HepG2 (cell line): Measurements from ENCODE around the gene ATP11A. TPM values are rescaled to one million over a fixed set of nuclear protein-coding genes. Genes with fewer than 3 reads are reported as not detected.
A peak's percentile ranks its signal among the peaks of the same experiment; 100 is the strongest.

ENCODE experiments used
- ATAC-seq: fragments of 200-7000 bp; cut with Tn5 transposase; 3 replicates; pipeline ENCODE4 v1.9.1; 2020; ENCODE audit warnings: mild to moderate bottlenecking, moderate library complexity
- BruUV-seq: library from RNA; stranded (reverse); fragments of 400-500 nt; replicated peaks from 2 replicates; lab custom pipeline; 2021; lab: Mats Ljungman, UMichigan
- CTCF ChIA-PET: fragments of 300-600 bp; formaldehyde crosslinking; extraction: SDS; loops from one replicate; lab custom pipeline; 2021; ENCODE audit warnings: low total read pairs, inconsistent platforms, low intra/inter-chr PET ratio; lab: Yijun Ruan, JAX
- POLR2A ChIA-PET: fragments of 350-600 bp; sonication (Branson Sonifier 250); formaldehyde crosslinking; loops from one replicate; lab custom pipeline; 2020; ENCODE audit warnings: antibody characterized with exemption, inconsistent platforms; lab: Yijun Ruan, JAX
- DNase-seq: peaks from one replicate; pipeline ENCODE4 v3.0.0-alpha.2; 2015; ENCODE audit warnings: low spot score
- FAIRE-seq: peaks from 3 replicates; lab custom pipeline; 2011; peaks lifted over from hg19 to GRCh38; lab: Jason Lieb, UNC
- H2AFZ ChIP-seq: one replicate; pipeline ENCODE4 v1.6.1; 2011; ENCODE audit warnings: low read length, inconsistent platforms
- H3K27ac ChIP-seq: fragments of 300-600 bp; 3 replicates; pipeline ENCODE4 v1.8.0; 2011; ENCODE audit warnings: mixed run types, mild to moderate bottlenecking, mixed read lengths, low read length, inconsistent platforms; ENCODE audit not compliant: insufficient read depth; ENCODE audit errors: extremely low read length
- H3K27me3 ChIP-seq, 2 experiments: fragments of 200-600 bp in 1 of 2; 2 replicates in 1 of 2; 3 replicates in 1 of 2; pipeline versions ENCODE4 v1.6.0 to v1.8.0; 2011; ENCODE audit warnings: low read length in 2 of 2, mild to moderate bottlenecking in 2 of 2, moderate library complexity in 2 of 2, inconsistent platforms in 1 of 2; ENCODE audit not compliant: insufficient read depth in 2 of 2, control insufficient read depth in 1 of 2
- H3K36me3 ChIP-seq, 2 experiments: fragments of 200-600 bp in 1 of 2; replicated peaks in 1 of 2; 2 replicates in 1 of 2; 3 replicates in 1 of 2; pipeline versions ENCODE4 v1.5.1 to v1.8.0; 2011; ENCODE audit warnings: low read length in 2 of 2, inconsistent platforms in 1 of 2; ENCODE audit not compliant: insufficient read depth in 2 of 2, control insufficient read depth in 1 of 2
- H3K4me1 ChIP-seq: 2 replicates; pipeline ENCODE4 v1.5.1; 2012; ENCODE audit warnings: low read length, inconsistent platforms; ENCODE audit not compliant: insufficient read depth
- H3K4me2 ChIP-seq: 2 replicates; pipeline ENCODE4 v1.6.0; 2011; ENCODE audit warnings: low read depth, low read length, inconsistent platforms
- H3K4me3 ChIP-seq, 3 experiments: fragments of 200-600 bp in 1 of 3; sonication (generic), shearing (Covaris generic) in 1 of 3; replicated peaks in 1 of 3; 2 replicates each; pipeline ENCODE4 v1.5.1; 2011 to 2016; ENCODE audit warnings: low read length in 3 of 3, inconsistent platforms in 2 of 3, low read depth in 2 of 3, mild to moderate bottlenecking in 2 of 3, control low read depth in 1 of 3, mixed read lengths in 1 of 3; ENCODE audit not compliant: insufficient read depth in 1 of 3
- H3K79me2 ChIP-seq: one replicate; pipeline ENCODE4 v1.6.1; 2011; ENCODE audit warnings: low read length, inconsistent platforms; ENCODE audit not compliant: insufficient read depth
- H3K9ac ChIP-seq: 2 replicates; pipeline ENCODE4 v1.6.0; 2011; ENCODE audit warnings: mild to moderate bottlenecking, low read depth, low read length, inconsistent platforms; ENCODE audit not compliant: insufficient read depth
- H3K9me3 ChIP-seq: 2 replicates; pipeline ENCODE4 v1.5.1; 2012; ENCODE audit warnings: mild to moderate bottlenecking, low read length
- H4K20me1 ChIP-seq: 2 replicates; pipeline ENCODE4 v1.6.0; 2011; ENCODE audit warnings: inconsistent platforms, mild to moderate bottlenecking, low read length, moderate library complexity; ENCODE audit not compliant: insufficient read depth
- PHF20 ChIP-seq: sonication (generic); formaldehyde crosslinking; IDR thresholded peaks from 2 replicates; pipeline ENCODE4 v1.5.0; 2020; ENCODE audit warnings: mild to moderate bottlenecking, missing genetic modification reagents
- ZBTB33 ChIP-seq: sonication (generic); formaldehyde crosslinking; IDR thresholded peaks from 2 replicates; pipeline ENCODE4 v1.4.0; 2020; ENCODE audit warnings: missing genetic modification reagents
- ZNF704 ChIP-seq: sonication (generic); formaldehyde crosslinking; IDR thresholded peaks from 2 replicates; pipeline ENCODE4 v1.8.1; 2023; ENCODE audit warnings: mild to moderate bottlenecking, inconsistent platforms, moderate library complexity, missing genetic modification reagents, borderline replicate concordance
- WGBS: methylation state at CpG from one replicate; pipeline ENCODE4 v1.1.6; 2017; ENCODE audit warnings: low lambda C conversion rate; 5-methylcytosine and 5-hydroxymethylcytosine counted together
- in situ Hi-C: cut with HindIII; loops from 2 replicates; pipeline ENCODE4 v1.10.0; 2017; ENCODE audit warnings: low pct_unique_long_range_greater_than_20kb; ENCODE audit not compliant: extremely low pct_ligation_motif_present
- intact Hi-C: fragments of 100-400 bp; cut with micrococcal nuclease; formaldehyde crosslinking; loops from one replicate; pipeline ENCODE4 v1.10.0; 2022; ENCODE audit not compliant: unreplicated experiment
- polyA plus RNA-seq, 8 experiments: library from polyadenylated mRNA; depleted of rRNA in 3 of 8; stranded (reverse) in 7 of 8; unstranded in 1 of 8; fragments of >200 nt; fragmentation: Illumina TruSeq in 4 of 8; extraction: Trizol in 4 of 8; gene quantifications; 2 replicates each; pipeline versions ENCODE4 v1.2.1 to v1.2.3, GENCODE V29; 2011 to 2016; ENCODE audit warnings: low read depth in 4 of 8, missing spikeins in 1 of 8, mixed read lengths in 1 of 8; ENCODE audit not compliant: insufficient read depth in 1 of 8
- total RNA-seq, 5 experiments: library from RNA; depleted of rRNA; stranded (reverse); fragments of >200 nt; fragmentation: Illumina TruSeq; extraction: Trizol; gene quantifications; 2 replicates each; pipeline ENCODE4 v1.2.3, GENCODE V29; 2016; ENCODE audit warnings: low read depth in 1 of 5

Gene ATP11A
- total and polyA plus RNA-seq, 2 of the 13 experiments (the other 11 are each of a cell fraction or from before 2014, with no cell fraction given), result 18.4 to 20.1 TPM

GRCh38 chr13:112748947-112749735 is 59.3 kb downstream of the ATP11A start:
- DNase-seq (no peak), FAIRE-seq (no peak), ATAC-seq (no peak)
- Histone ChIP-seq H3K79me2 (peaks cover 81% of the 10 kb centered on the region), H3K9ac (no peak overlapping the region), H3K36me3 (peaks cover 3 to 10% of the 10 kb centered on the region in 2 experiments; a peak in 3 of 5 replicates), H4K20me1 (peaks cover 46% of the 10 kb centered on the region), H3K27me3 (no peaks in the 10 kb centered on the region), H2AFZ (no peak overlapping the region), H3K27ac (no peak overlapping the region), H3K4me2 (no peak overlapping the region), H3K4me3 (no peak overlapping the region), H3K9me3 (no peaks in the 10 kb centered on the region), H3K4me1 (peaks cover 23% of the 10 kb centered on the region)
- in situ Hi-C loops, result no loop called here
- intact Hi-C loops, result no loop called here
- BruUV-seq, result no TSS peak
- ChIA-PET POLR2A (no interaction called here), CTCF (no interaction called here)
- no peak for TF ChIP-seq ZNF704
- TF ChIP-seq ZBTB33 (CRISPR knock-in tag), result peak; percentile 85; the same call in 1 of the 2 replicates
- no peak for TF ChIP-seq PHF20
- WGBS, result 94% methylated on average over 11 of the region's 18 CpGs
